Measurements from ENCODE around the gene NFYC.

GRCh38 chr1:40709100-40709801 lies 17.7 kb downstream of the NFYC start:
- TF ChIP-seq CTCF (IDR thresholded peaks at IDR 0.05), result no peak
- no peak for TF ChIP-seq POLR2A (IDR thresholded peaks at IDR 0.05)
